Peyer's patch (tissue), 4 donors: Measurements from ENCODE around the gene CTBP2. TPM values are rescaled to one million over a fixed set of nuclear protein-coding genes. Genes with fewer than 3 reads are reported as not detected.

Source experiments
- DNase-seq, 3 donors: peaks; one replicate each; pipeline ENCODE4 v3.0.0-alpha.2; 2017 to 2019
- H3K27ac ChIP-seq, 4 donors: fragments of 200-600 bp; sonication (generic); one replicate each; pipeline ENCODE4 v1.5.1; 2016 to 2019
- H3K27me3 ChIP-seq, 2 donors: fragments of 200-600 bp; sonication (generic); one replicate each; pipeline ENCODE4 v1.5.1; 2019
- H3K36me3 ChIP-seq, 3 donors: fragments of 200-600 bp; sonication (generic); one replicate each; pipeline ENCODE4 v1.5.1; 2016 to 2019
- H3K4me1 ChIP-seq, 4 donors: fragments of 200-600 bp; sonication (generic); one replicate each; pipeline ENCODE4 v1.5.1; 2016 to 2019
- H3K4me3 ChIP-seq, 4 donors: fragments of 200-600 bp; sonication (generic); 1 replicate in 3 of 4; 2 replicates in 1 of 4; pipeline ENCODE4 v1.5.1; 2016 to 2019; ENCODE audit warnings: mild to moderate bottlenecking in 1 of 4
- H3K9me3 ChIP-seq, 4 donors: fragments of 200-600 bp; sonication (generic); one replicate each; pipeline ENCODE4 v1.5.1; 2016 to 2019; ENCODE audit warnings: mild to moderate bottlenecking in 1 of 4
- CTCF ChIP-seq, 6 experiments: fragments of 450-650 bp in 4 of 6; fragments of 200-600 bp in 2 of 6; sonication (generic) in 1 of 6; IDR thresholded peaks; one replicate each; pipeline ENCODE4 v1.5.1; 2017 to 2019; ENCODE audit warnings: antibody characterized with exemption in 6 of 6, mild to moderate bottlenecking in 3 of 6, moderate library complexity in 1 of 6
- POLR2A ChIP-seq, 2 donors: fragments of 450-650 bp; IDR thresholded peaks; one replicate each; pipeline ENCODE4 v1.5.1; 2017; ENCODE audit warnings: antibody characterized with exemption in 2 of 2, mild to moderate bottlenecking in 2 of 2, moderate library complexity in 2 of 2
- total RNA-seq, 4 donors: library from RNA; depleted of rRNA; stranded (reverse); fragments of >200 nt; gene quantifications; one replicate each; pipeline ENCODE4 v1.1.0, GENCODE V29; 2016

The CTBP2 gene
- total RNA-seq, 4 donors from 2014 or later, result 53.6 to 83.8 (median 64.7) TPM

DNA sequence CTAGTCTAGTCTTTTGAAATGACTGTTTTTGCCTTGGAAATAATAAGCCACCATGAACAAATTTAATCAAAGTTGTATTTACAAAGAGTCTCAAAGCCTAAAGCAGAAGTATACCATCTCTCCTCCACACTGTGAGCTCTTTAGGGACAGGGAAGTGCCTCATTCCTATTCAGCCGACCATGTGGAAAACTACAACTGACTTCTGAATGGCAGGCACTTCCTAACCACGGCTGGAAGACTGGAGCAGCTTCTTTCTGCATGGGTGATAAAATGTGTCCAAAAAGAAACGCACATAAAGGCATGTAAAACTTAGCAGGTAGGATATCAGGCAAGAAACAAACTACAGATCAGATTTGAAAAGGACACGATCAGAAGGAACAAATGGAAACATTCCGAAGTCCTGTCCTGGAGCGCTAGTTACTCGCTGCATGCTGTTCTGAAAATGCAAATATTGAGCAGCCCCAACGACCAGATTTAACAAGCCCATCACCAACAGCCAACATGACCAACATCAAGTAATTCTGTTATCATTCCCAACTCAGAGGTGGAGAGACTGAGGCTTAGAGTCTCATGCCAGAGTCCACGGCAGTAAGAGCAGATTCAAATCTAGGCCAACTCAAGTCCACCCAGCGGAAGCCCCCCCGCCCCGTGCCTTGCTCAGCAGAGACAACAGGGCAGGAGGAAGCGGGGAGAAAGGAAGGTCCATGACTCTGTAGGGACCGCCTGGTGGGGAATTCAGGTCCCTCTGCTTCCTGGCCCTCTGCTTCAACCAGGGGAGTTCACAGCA, 26.5 kb downstream of the CTBP2 start:
- peak overlapping the region in 3 of 4 donors; percentile 36 to 67 (median 46) for H3K27ac ChIP-seq
- peaks cover 0 to 51% (median 0%) of the 10 kb centered on the region in 4 donors for H3K4me1 ChIP-seq
- H3K9me3 ChIP-seq, result no peaks in the 10 kb centered on the region
- peaks cover 0 to 20% (median 0%) of the 10 kb centered on the region in 3 donors for H3K36me3 ChIP-seq
- DNase-seq, result no peak
- no peaks in the 10 kb centered on the region for H3K27me3 ChIP-seq
- no peak for TF ChIP-seq POLR2A (IDR thresholded peaks at IDR 0.05)
- peak in 2 of 6 experiments; percentile 7 to 37 for TF ChIP-seq CTCF (IDR thresholded peaks at IDR 0.05)
- H3K4me3 ChIP-seq, result no peak overlapping the region

- no peaks in the 10 kb centered on the region for H3K9me3 ChIP-seq
- H3K4me3 ChIP-seq, result no peak overlapping the region
- DNase-seq, result peak in 1 of 3 donors; percentile 29
- peaks cover 0 to 20% (median 0%) of the 10 kb centered on the region in 3 donors for H3K36me3 ChIP-seq
- peaks cover 0 to 44% (median 0%) of the 10 kb centered on the region in 4 donors for H3K4me1 ChIP-seq
- no peaks in the 10 kb centered on the region for H3K27me3 ChIP-seq
- H3K27ac ChIP-seq, result no peak overlapping the region
- TF ChIP-seq CTCF (IDR thresholded peaks at IDR 0.05) (no peak), POLR2A (IDR thresholded peaks at IDR 0.05) (no peak)
Observed at GRCh38 chr10:125132344-125132743, 28.0 kb downstream of the CTBP2 start.

DNA sequence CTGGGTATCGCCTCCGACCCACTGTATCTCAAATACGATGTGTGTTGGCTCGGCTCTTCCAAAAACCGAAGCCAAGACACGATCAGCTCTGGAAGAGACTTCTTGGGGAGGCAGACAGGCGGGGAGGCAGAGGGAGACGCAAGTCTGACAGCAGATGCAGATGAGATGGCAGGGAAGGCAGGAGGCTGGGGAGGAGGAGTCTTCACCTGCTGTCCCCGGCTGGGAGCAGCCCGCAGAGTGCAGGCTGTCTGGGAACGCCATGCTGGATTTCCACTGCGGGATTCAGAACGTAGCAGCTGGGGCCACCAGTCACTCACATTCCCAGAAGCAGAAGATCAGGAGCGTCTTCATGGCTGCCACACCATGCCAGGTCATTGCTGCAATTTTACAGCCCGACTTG, 29.4 kb downstream of the CTBP2 start:
- peak in 1 of 3 donors; percentile 25 for DNase-seq
- Histone ChIP-seq H3K27me3 (no peaks in the 10 kb centered on the region), H3K4me3 (no peak overlapping the region), H3K27ac (no peak overlapping the region), H3K4me1 (peaks cover 0 to 33% (median 0%) of the 10 kb centered on the region in 4 donors), H3K36me3 (peaks cover 0 to 20% (median 0%) of the 10 kb centered on the region in 3 donors), H3K9me3 (no peaks in the 10 kb centered on the region)
- TF ChIP-seq CTCF (IDR thresholded peaks at IDR 0.05) (no peak), POLR2A (IDR thresholded peaks at IDR 0.05) (no peak)

GRCh38 chr10:125130260-125130659, 30.1 kb downstream of the CTBP2 start:
- H3K36me3 ChIP-seq, result peaks cover 0 to 20% (median 0%) of the 10 kb centered on the region in 3 donors
- H3K9me3 ChIP-seq, result no peaks in the 10 kb centered on the region
- peak in 1 of 3 donors; percentile 34 for DNase-seq
- no peak overlapping the region for H3K4me3 ChIP-seq
- peaks cover 0 to 33% (median 0%) of the 10 kb centered on the region in 4 donors for H3K4me1 ChIP-seq
- no peak overlapping the region for H3K27ac ChIP-seq
- H3K27me3 ChIP-seq, result no peaks in the 10 kb centered on the region
- TF ChIP-seq POLR2A (IDR thresholded peaks at IDR 0.05) (no peak), CTCF (IDR thresholded peaks at IDR 0.05) (no peak)

GRCh38 chr10:125129076-125129458, 31.3 kb downstream of the CTBP2 start:
- peak in 1 of 3 donors; percentile 8 for DNase-seq
- Histone ChIP-seq H3K27me3 (no peaks in the 10 kb centered on the region), H3K9me3 (no peaks in the 10 kb centered on the region), H3K27ac (no peak overlapping the region), H3K4me3 (no peak overlapping the region), H3K4me1 (peaks cover 0 to 31% (median 0%) of the 10 kb centered on the region in 4 donors), H3K36me3 (peaks cover 0 to 20% (median 0%) of the 10 kb centered on the region in 3 donors)
- no peak for TF ChIP-seq POLR2A (IDR thresholded peaks at IDR 0.05)
- TF ChIP-seq CTCF (IDR thresholded peaks at IDR 0.05), result no peak
